ENCODE results near the gene VENTX. TPM values are rescaled to one million over a fixed set of nuclear protein-coding genes. Genes with fewer than 3 reads are reported as not detected.

Gene VENTX
- total RNA-seq, 1 experiment from 2014 or later, result not detected

- ChIA-PET CTCF (no interaction called here), POLR2A (no interaction called here), RAD21 (ENCODE audit: low non-redundant PET in 1 of 2, low total read pairs in 2 of 2, uncharacterized antibody in 2 of 2, unreplicated experiment in 2 of 2) (no interaction called here)
- intact Hi-C loops (cut with micrococcal nuclease), result no loop called here
- ATAC-seq (no peak), DNase-seq (ENCODE audit: low read depth, low spot score) (no peak)
- no peak for TF ChIP-seq ELF1 (IDR thresholded peaks at IDR 0.05; ENCODE audit: borderline replicate concordance, low read depth)
- no peak for TF ChIP-seq TCF7L2 (IDR thresholded peaks at IDR 0.05; ENCODE audit: borderline replicate concordance, extremely low read depth, insufficient read depth, insufficient read length)
- no peak for TF ChIP-seq EZH2phosphoT487 (IDR thresholded peaks at IDR 0.05; ENCODE audit: borderline replicate concordance)
- no peak for TF ChIP-seq POLR2AphosphoS5 (IDR thresholded peaks at IDR 0.05; ENCODE audit: low read depth, low read length)
- TF ChIP-seq EGR1 (IDR thresholded peaks at IDR 0.05; ENCODE audit: low read depth), result no peak
- no peak for TF ChIP-seq SP1 (IDR thresholded peaks at IDR 0.05; ENCODE audit: low read depth)
- TF ChIP-seq ZFX (IDR thresholded peaks at IDR 0.05), result no peak
- no peak for TF ChIP-seq ZBTB33 (IDR thresholded peaks at IDR 0.05; ENCODE audit: extremely low read depth, insufficient replicate concordance, low read length)
- no peak for TF ChIP-seq SIN3A (IDR thresholded peaks at IDR 0.05; ENCODE audit: low read depth)
- TF ChIP-seq ZNF274 (IDR thresholded peaks at IDR 0.05; ENCODE audit: low read depth, low read length), result no peak
- TF ChIP-seq, protein P1, sequence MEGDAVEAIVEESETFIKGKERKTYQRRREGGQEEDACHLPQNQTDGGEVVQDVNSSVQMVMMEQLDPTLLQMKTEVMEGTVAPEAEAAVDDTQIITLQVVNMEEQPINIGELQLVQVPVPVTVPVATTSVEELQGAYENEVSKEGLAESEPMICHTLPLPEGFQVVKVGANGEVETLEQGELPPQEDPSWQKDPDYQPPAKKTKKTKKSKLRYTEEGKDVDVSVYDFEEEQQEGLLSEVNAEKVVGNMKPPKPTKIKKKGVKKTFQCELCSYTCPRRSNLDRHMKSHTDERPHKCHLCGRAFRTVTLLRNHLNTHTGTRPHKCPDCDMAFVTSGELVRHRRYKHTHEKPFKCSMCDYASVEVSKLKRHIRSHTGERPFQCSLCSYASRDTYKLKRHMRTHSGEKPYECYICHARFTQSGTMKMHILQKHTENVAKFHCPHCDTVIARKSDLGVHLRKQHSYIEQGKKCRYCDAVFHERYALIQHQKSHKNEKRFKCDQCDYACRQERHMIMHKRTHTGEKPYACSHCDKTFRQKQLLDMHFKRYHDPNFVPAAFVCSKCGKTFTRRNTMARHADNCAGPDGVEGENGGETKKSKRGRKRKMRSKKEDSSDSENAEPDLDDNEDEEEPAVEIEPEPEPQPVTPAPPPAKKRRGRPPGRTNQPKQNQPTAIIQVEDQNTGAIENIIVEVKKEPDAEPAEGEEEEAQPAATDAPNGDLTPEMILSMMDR (IDR thresholded peaks at IDR 0.05 in 2 of 3, conservative IDR thresholded peaks at IDR 0.05 in 1 of 3; ENCODE audit: borderline replicate concordance in 1 of 3, insufficient read depth in 1 of 3, low read depth in 2 of 3, low read length in 2 of 3), result no peak
- no peak for TF ChIP-seq JUND (IDR thresholded peaks at IDR 0.05)
- TF ChIP-seq CBX3 (IDR thresholded peaks at IDR 0.05; ENCODE audit: low read depth), result no peak
- TF ChIP-seq FOSL1 (IDR thresholded peaks at IDR 0.05; ENCODE audit: low read depth), result no peak
- no peak for TF ChIP-seq MAX (IDR thresholded peaks at IDR 0.05)
- TF ChIP-seq RAD21 (IDR thresholded peaks at IDR 0.05; ENCODE audit: low read depth), result no peak
- no peak for TF ChIP-seq CEBPB (IDR thresholded peaks at IDR 0.05; ENCODE audit: low read depth)
- no peak for TF ChIP-seq SRF (IDR thresholded peaks at IDR 0.05; ENCODE audit: low read depth)
- H3K4me2 ChIP-seq (ENCODE audit: low read length), result no peak overlapping the region
- no peak overlapping the region for H3K27ac ChIP-seq (ENCODE audit: low read depth, low read length)
- H3K36me3 ChIP-seq (ENCODE audit: control insufficient read depth in 1 of 2, insufficient read depth in 2 of 2, low read length in 2 of 2), result no peaks in the 10 kb centered on the region
- no peaks in the 10 kb centered on the region for H3K79me2 ChIP-seq (ENCODE audit: insufficient read depth, low read length)
- H3K9me3 ChIP-seq (ENCODE audit: control insufficient read depth in 1 of 2, insufficient read depth in 1 of 2, low read depth in 1 of 2, low read length in 2 of 2), result no peaks in the 10 kb centered on the region
- no peaks in the 10 kb centered on the region for H4K20me1 ChIP-seq (ENCODE audit: insufficient read depth)
- no peak overlapping the region for H3K9ac ChIP-seq (ENCODE audit: low read length)
- no TSS peak for BruUV-seq (replicated peaks)
- H2AFZ ChIP-seq (ENCODE audit: low read depth, low read length, poor library complexity, severe bottlenecking), result no peak overlapping the region
- no peaks in the 10 kb centered on the region for H3K9me2 ChIP-seq (ENCODE audit: insufficient read depth)
- H3K4me3 ChIP-seq (replicated peaks in 1 of 2; ENCODE audit: low read depth in 1 of 2, low read length in 2 of 2), result no peak overlapping the region
- H3K27me3 ChIP-seq (ENCODE audit: insufficient read depth, low read length), result no peaks in the 10 kb centered on the region
- no peaks in the 10 kb centered on the region for H3K4me1 ChIP-seq (ENCODE audit: control insufficient read depth in 1 of 2, insufficient read depth in 2 of 2, low read length in 2 of 2)
Measured at GRCh38 chr10:133272964-133273420, 35.3 kb downstream of the VENTX start.

Data from HCT116 (cell line).